Measurements from ENCODE around the gene ABTB2. TPM values are rescaled to one million over a fixed set of nuclear protein-coding genes. Genes with fewer than 3 reads are reported as not detected.

ABTB2 gene
- total and polyA plus RNA-seq, 2 experiments from 2014 or later: 2.6 to 12.1 TPM

GRCh38 chr11:34261820-34262219, 96.0 kb downstream of the ABTB2 start (continued):
- TF ChIP-seq ZNF462 (CRISPR knock-in tag; IDR thresholded peaks at IDR 0.05) (no peak), NANOG (IDR thresholded peaks at IDR 0.05; ENCODE audit: borderline replicate concordance) (no peak), JUNB (IDR thresholded peaks at IDR 0.05; ENCODE audit: unreplicated experiment) (no peak), POLR2AphosphoS5 (IDR thresholded peaks at IDR 0.05; ENCODE audit: low read depth) (no peak), ETS1 (IDR thresholded peaks at IDR 0.05) (no peak), STAT1 (IDR thresholded peaks at IDR 0.05; ENCODE audit: unreplicated experiment) (no peak), EZH2phosphoT487 (IDR thresholded peaks at IDR 0.05; ENCODE audit: unreplicated experiment) (no peak), ZNF331 (CRISPR knock-in tag; IDR thresholded peaks at IDR 0.05; ENCODE audit: low read depth) (no peak), EZH2 (IDR thresholded peaks at IDR 0.05; ENCODE audit: low read depth, unreplicated experiment) (no peak), ZNF114 (CRISPR knock-in tag; IDR thresholded peaks at IDR 0.05) (no peak), CREB1 (CRISPR knock-in tag; IDR thresholded peaks at IDR 0.05; ENCODE audit: low read depth) (no peak)

Measured in GM23338 (cell line).